Liver (tissue), 3 donors: ENCODE results near the gene SCNN1B.

Experiments
- CTCF ChIP-seq: fragments of 150-350 bp; IDR thresholded peaks from 2 replicates; pipeline ENCODE4 v1.5.1; 2017; ENCODE audit warnings: improper control_type of control experiment, low read depth, low read length; ENCODE audit not compliant: missing input control
- HNF4G ChIP-seq: IDR thresholded peaks from 2 replicates; pipeline ENCODE4 v1.6.1; 2016; ENCODE audit warnings: antibody characterized with exemption
- RAD21 ChIP-seq, 2 donors: IDR thresholded peaks; 2 replicates each; pipeline ENCODE4 v1.6.1; 2016; ENCODE audit warnings: antibody characterized with exemption in 2 of 2, mild to moderate bottlenecking in 2 of 2
- donor health status: healthy.
- donor health status: healthy.

- TF ChIP-seq RAD21 (IDR thresholded peaks at IDR 0.05) (no peak), HNF4G (no peak), CTCF (no peak)
Observed at GRCh38 chr16:23424292-23424958, 122.3 kb downstream of the SCNN1B start.
